H1 (cell line): ENCODE data around the gene C19orf47. TPM values are rescaled to one million over a fixed set of nuclear protein-coding genes. Genes with fewer than 3 reads are reported as not detected.

Experiments used
- CTCF ChIA-PET: fragments of 300-600 bp; sonication (Branson Sonifier 250); formaldehyde crosslinking; loops from one replicate; lab custom pipeline; 2021; ENCODE audit not compliant: partially characterized antibody; lab: Charles Lee
- POLR2A ChIA-PET: fragments of 300-600 bp; sonication (Branson Sonifier 250); formaldehyde crosslinking; loops from one replicate; lab custom pipeline; 2021; ENCODE audit warnings: inconsistent platforms; ENCODE audit not compliant: partially characterized antibody; lab: Charles Lee
- DNase-seq, 2 experiments: peaks; one replicate each; pipeline versions ENCODE4 v3.0.0 to v3.0.0-alpha.2; 2010 to 2022; ENCODE audit warnings: low spot score in 2 of 2, low read depth in 1 of 2, mixed read lengths in 1 of 2
- FAIRE-seq: peaks from 2 replicates; lab custom pipeline; 2011; peaks lifted over from hg19 to GRCh38; lab: Jason Lieb, UNC
- H2AFZ ChIP-seq: 2 replicates; pipeline ENCODE4 v1.8.1; 2012; ENCODE audit warnings: low read length, inconsistent platforms
- H2AK5ac ChIP-seq: 2 replicates; pipeline ENCODE4 v1.6.1; 2013; ENCODE audit warnings: low read depth, low read length
- H2BK120ac ChIP-seq: replicated peaks from 2 replicates; pipeline ENCODE3; 2013; ENCODE audit warnings: low read depth, low read length, inconsistent platforms
- H2BK12ac ChIP-seq: 2 replicates; pipeline ENCODE4 v1.6.1; 2013; ENCODE audit warnings: low read depth, low read length
- H2BK15ac ChIP-seq: 2 replicates; pipeline ENCODE4 v1.6.1; 2013; ENCODE audit warnings: low read length
- H2BK20ac ChIP-seq: 2 replicates; pipeline ENCODE4 v1.6.1; 2013; ENCODE audit warnings: low read length
- H2BK5ac ChIP-seq: 2 replicates; pipeline ENCODE4 v1.6.1; 2013; ENCODE audit warnings: low read depth, low read length
- H3K14ac ChIP-seq: 2 replicates; pipeline ENCODE4 v1.6.1; 2013; ENCODE audit warnings: inconsistent platforms; ENCODE audit not compliant: insufficient read length
- H3K18ac ChIP-seq: 2 replicates; pipeline ENCODE4 v1.6.1; 2013; ENCODE audit warnings: low read length; ENCODE audit errors: extremely low read depth
- H3K23ac ChIP-seq: 2 replicates; pipeline ENCODE4 v1.6.1; 2013; ENCODE audit warnings: inconsistent platforms; ENCODE audit not compliant: insufficient read length
- H3K23me2 ChIP-seq: 2 replicates; pipeline ENCODE4 v1.6.1; 2013; ENCODE audit warnings: low read depth, low read length
- H3K27ac ChIP-seq: 2 replicates; pipeline ENCODE4 v1.6.1; 2011; ENCODE audit warnings: low read depth, low read length, inconsistent platforms
- H3K27me3 ChIP-seq, 4 experiments: replicated peaks in 1 of 4; 1 replicate in 1 of 4; 2 replicates in 3 of 4; pipeline versions ENCODE4 v1.6.1 to v1.8.1; 2011 to 2013; ENCODE audit warnings: low read length in 3 of 4, mild to moderate bottlenecking in 3 of 4, inconsistent platforms in 2 of 4, mixed read lengths in 2 of 4, moderate library complexity in 1 of 4; ENCODE audit not compliant: control insufficient read depth in 3 of 4, insufficient read depth in 3 of 4; ENCODE audit errors: extremely low read depth in 1 of 4
- H3K36me3 ChIP-seq, 4 experiments: 2 replicates each; pipeline versions ENCODE4 v1.6.1 to v1.8.1; 2011 to 2013; ENCODE audit warnings: mild to moderate bottlenecking in 4 of 4, low read length in 3 of 4, moderate library complexity in 2 of 4, control low read depth in 1 of 4, inconsistent platforms in 1 of 4; ENCODE audit not compliant: insufficient read depth in 4 of 4, control insufficient read depth in 2 of 4
- H3K4ac ChIP-seq: replicated peaks from 2 replicates; pipeline ENCODE3; 2013; ENCODE audit warnings: low read length, low read depth, mixed read lengths, inconsistent platforms; ENCODE audit not compliant: insufficient read length
- H3K4me1 ChIP-seq, 4 experiments: replicated peaks in 1 of 4; 1 replicate in 1 of 4; 2 replicates in 3 of 4; pipeline versions ENCODE4 v1.6.1 to v1.8.1; 2011 to 2013; ENCODE audit warnings: low read length in 3 of 4, inconsistent platforms in 2 of 4, mixed read lengths in 1 of 4; ENCODE audit not compliant: insufficient read depth in 4 of 4, control insufficient read depth in 3 of 4
- H3K4me2 ChIP-seq, 2 experiments: 2 replicates each; pipeline versions ENCODE4 v1.6.1 to v1.8.1; 2011 to 2013; ENCODE audit warnings: low read depth in 2 of 2, low read length in 2 of 2, control low read depth in 1 of 2, inconsistent platforms in 1 of 2, mild to moderate bottlenecking in 1 of 2; ENCODE audit not compliant: insufficient read depth in 1 of 2
- H3K4me3 ChIP-seq, 4 experiments: fragments of 200-600, 300-600 bp in 1 of 4; sonication (generic), shearing (Covaris generic), sonication (Bioruptor Twin) in 1 of 4; 2 replicates each; pipeline versions ENCODE4 v1.5.1 to v1.8.1; 2011 to 2016; ENCODE audit warnings: low read length in 4 of 4, low read depth in 3 of 4, control low read depth in 2 of 4, inconsistent platforms in 2 of 4, mild to moderate bottlenecking in 2 of 4, mixed read lengths in 1 of 4, moderate library complexity in 1 of 4; ENCODE audit not compliant: insufficient read depth in 2 of 4; ENCODE audit errors: extremely low read depth in 1 of 4
- H3K56ac ChIP-seq: replicated peaks from 2 replicates; pipeline ENCODE3; 2013; ENCODE audit warnings: low read depth, mild to moderate bottlenecking, mixed read lengths, low read length, inconsistent platforms; ENCODE audit not compliant: insufficient read length
- H3K79me1 ChIP-seq: 2 replicates; pipeline ENCODE4 v1.6.1; 2013; ENCODE audit warnings: low read depth, low read length, control low read depth
- H3K79me2 ChIP-seq, 2 experiments: 2 replicates each; pipeline versions ENCODE4 v1.6.1 to v1.8.1; 2012 to 2013; ENCODE audit warnings: low read length in 2 of 2, mild to moderate bottlenecking in 2 of 2, inconsistent platforms in 1 of 2; ENCODE audit not compliant: insufficient read depth in 2 of 2, control insufficient read depth in 1 of 2
- H3K9ac ChIP-seq, 4 experiments: replicated peaks in 1 of 4; 1 replicate in 1 of 4; 2 replicates in 3 of 4; pipeline versions ENCODE4 v1.6.1 to v1.8.1; 2011 to 2013; ENCODE audit warnings: low read depth in 3 of 4, low read length in 3 of 4, control low read depth in 2 of 4, mild to moderate bottlenecking in 2 of 4, moderate library complexity in 2 of 4, inconsistent platforms in 1 of 4; ENCODE audit errors: extremely low read depth in 1 of 4
- H3K9me3 ChIP-seq, 2 experiments: 2 replicates each; pipeline versions ENCODE4 v1.6.1 to v1.8.1; 2012 to 2013; ENCODE audit warnings: mild to moderate bottlenecking in 2 of 2, moderate library complexity in 2 of 2, control low read depth in 1 of 2, inconsistent platforms in 1 of 2, low read depth in 1 of 2, low read length in 1 of 2, mixed read lengths in 1 of 2; ENCODE audit not compliant: insufficient read depth in 2 of 2
- H4K20me1 ChIP-seq, 2 experiments: replicated peaks in 1 of 2; 2 replicates each; pipeline versions ENCODE3 to v1.8.1; 2011 to 2013; ENCODE audit warnings: inconsistent platforms in 2 of 2, low read length in 2 of 2, mild to moderate bottlenecking in 1 of 2; ENCODE audit not compliant: insufficient read depth in 2 of 2, control insufficient read depth in 1 of 2
- H4K5ac ChIP-seq: 2 replicates; pipeline ENCODE4 v1.6.1; 2013; ENCODE audit warnings: low read length, low read depth, mixed read lengths, inconsistent platforms; ENCODE audit not compliant: insufficient read length
- H4K8ac ChIP-seq: 2 replicates; pipeline ENCODE4 v1.8.0; 2013; ENCODE audit warnings: mild to moderate bottlenecking, moderate library complexity, low read length, inconsistent platforms; ENCODE audit not compliant: insufficient read depth; ENCODE audit errors: extremely low read depth
- H4K91ac ChIP-seq: replicated peaks from 2 replicates; pipeline ENCODE3; 2013; ENCODE audit warnings: low read length, mixed read lengths, inconsistent platforms; ENCODE audit not compliant: insufficient read length
- CREB1 ChIP-seq: IDR thresholded peaks from 2 replicates; pipeline ENCODE4 v1.6.1; 2012; ENCODE audit warnings: inconsistent platforms
- EZH2 ChIP-seq: fragments of 200-600 bp; sonication (generic); IDR thresholded peaks from 2 replicates; pipeline ENCODE4 v1.7.1; 2012; ENCODE audit warnings: low read depth, mild to moderate bottlenecking, moderate library complexity, low read length, inconsistent platforms; ENCODE audit not compliant: severe bottlenecking
- KDM1A ChIP-seq: fragments of 200-600, 300-600 bp; sonication (generic); IDR thresholded peaks from 2 replicates; pipeline ENCODE4 v1.7.1; 2016; ENCODE audit warnings: mild to moderate bottlenecking, low read length, borderline replicate concordance
- SRF ChIP-seq: IDR thresholded peaks from 2 replicates; pipeline ENCODE4 v1.6.1; 2011; ENCODE audit warnings: mild to moderate bottlenecking, low read depth, low read length, moderate library complexity
- TCF12 ChIP-seq: IDR thresholded peaks from 2 replicates; pipeline ENCODE4 v1.6.1; 2011; ENCODE audit warnings: low read depth, mild to moderate bottlenecking, low read length
- WGBS, 2 experiments: shearing (Covaris generic) in 1 of 2; methylation state at CpG; one replicate each; pipeline versions ENCODE4 v1.1.6 to v1.1.7; 2013 to 2015; ENCODE audit warnings: low lambda C conversion rate in 2 of 2, mixed read lengths in 2 of 2, inconsistent platforms in 1 of 2, low coverage in 1 of 2, missing lambda C conversion rate in 1 of 2; ENCODE audit not compliant: insufficient replicate concordance in 2 of 2, insufficient coverage in 1 of 2, insufficient read length in 1 of 2; ENCODE audit errors: extremely low coverage in 1 of 2, missing lambda C conversion rate in 1 of 2; 5-methylcytosine and 5-hydroxymethylcytosine counted together
- polyA plus RNA-seq, 7 experiments: library from polyadenylated mRNA; depleted of rRNA in 3 of 7; stranded (reverse) in 5 of 7; unstranded in 2 of 7; fragments of >200 nt in 5 of 7; fragments of 200-250 nt in 2 of 7; gene quantifications; 1 replicate in 5 of 7; 2 replicates in 1 of 7; 4 replicates in 1 of 7; pipeline versions ENCODE4 v1.2.1 to v1.2.3, GENCODE V29; 2011 to 2013; ENCODE audit warnings: missing spikeins in 2 of 7, mixed read lengths in 2 of 7
- total RNA-seq: library from RNA; stranded (reverse); fragmentation: NEBNext Ultra II Directional; extraction: Animal tissue kit (Norgen Biotek cat#: 25700); gene quantifications from 2 replicates; pipeline ENCODE4 v1.2.1, GENCODE V29; 2021

Gene C19orf47
- total and polyA plus RNA-seq, 2 of the 8 experiments (the other 6 are each of a cell fraction or from before 2014, with no cell fraction given): 17.8 to 27.3 TPM

- Histone ChIP-seq H3K27ac (no peak overlapping the region), H3K56ac (no peak overlapping the region), H3K36me3 (peaks cover 6 to 28% (median 21%) of the 10 kb centered on the region in 4 experiments), H3K79me2 (no peaks in the 10 kb centered on the region), H2BK5ac (no peak overlapping the region), H3K9me3 (no peaks in the 10 kb centered on the region), H3K14ac (no peak overlapping the region), H3K9ac (no peak overlapping the region), H2BK20ac (no peak overlapping the region), H4K20me1 (peaks cover 0 to 12% of the 10 kb centered on the region in 2 experiments), H2BK120ac (no peak overlapping the region), H3K79me1 (no peaks in the 10 kb centered on the region), H3K4ac (no peak overlapping the region), H2BK15ac (no peak overlapping the region), H3K23me2 (no peaks in the 10 kb centered on the region), H3K18ac (no peak overlapping the region), H3K4me1 (no peaks in the 10 kb centered on the region), H3K4me2 (no peak overlapping the region), H3K23ac (no peak overlapping the region), H4K91ac (no peak overlapping the region), H4K5ac (no peak overlapping the region), H2AFZ (no peak overlapping the region), H2BK12ac (no peak overlapping the region), H3K4me3 (no peak overlapping the region), H3K27me3 (no peaks in the 10 kb centered on the region), H4K8ac (no peak overlapping the region), H2AK5ac (no peak overlapping the region)
- FAIRE-seq: no peak
- DNase-seq: no peak
- 88% methylated on average over 23 of the region's 25 CpGs; no CpG with 5 or more reads in 1 of the 2 experiments for WGBS, 2 experiments
- ChIA-PET POLR2A (interaction anchor here (1.3 kb wide), 1 partner anchor 11 kb away, joined by 3 read pairs; no protein-coding TSS in a partner anchor), CTCF (no interaction called here)
- TF ChIP-seq KDM1A (no peak), CREB1 (no peak), EZH2 (no peak), SRF (no peak), TCF12 (no peak)
Measured at GRCh38 chr19:40377876-40378385, 29.7 kb upstream of the C19orf47 start.
